Smooth muscle cell (in vitro differentiated cells): Measurements from ENCODE around the gene PGR. TPM values are rescaled to one million over a fixed set of nuclear protein-coding genes. Genes with fewer than 3 reads are reported as not detected.

Source experiments
- DNase-seq: peaks from one replicate; lab custom pipeline; 2025; ENCODE audit not compliant: unreplicated experiment; lab: John Stamatoyannopoulos, UW
- H2AFZ ChIP-seq: fragments of 200-600 bp; sonication (generic); 2 replicates; pipeline ENCODE4 v1.6.0; 2016; ENCODE audit warnings: antibody characterized with exemption, low read depth, mild to moderate bottlenecking
- H3F3A ChIP-seq: fragments of 200-600 bp; sonication (generic); 2 replicates; pipeline ENCODE4 v1.6.0; 2017; ENCODE audit warnings: antibody characterized with exemption, low read depth
- H3K27ac ChIP-seq: fragments of 200-600 bp; sonication (generic); 2 replicates; pipeline ENCODE4 v1.5.1; 2016; ENCODE audit warnings: low read depth, mild to moderate bottlenecking
- H3K27me3 ChIP-seq: fragments of 200-600 bp; sonication (generic); 2 replicates; pipeline ENCODE4 v1.6.1; 2016; ENCODE audit warnings: low read depth, mild to moderate bottlenecking
- H3K36me3 ChIP-seq: fragments of 200-600 bp; sonication (generic); 2 replicates; pipeline ENCODE4 v1.5.1; 2016; ENCODE audit warnings: low read depth
- H3K4me1 ChIP-seq: fragments of 200-600 bp; sonication (generic); 2 replicates; pipeline ENCODE4 v1.5.1; 2016; ENCODE audit warnings: low read depth
- H3K4me2 ChIP-seq: fragments of 200-600 bp; sonication (generic); 2 replicates; pipeline ENCODE4 v1.6.0; 2016; ENCODE audit warnings: mild to moderate bottlenecking
- H3K4me3 ChIP-seq: fragments of 200-600 bp; sonication (generic); 2 replicates; pipeline ENCODE4 v1.5.1; 2016; ENCODE audit warnings: mild to moderate bottlenecking
- H3K79me2 ChIP-seq: fragments of 200-600 bp; sonication (generic); 2 replicates; pipeline ENCODE4 v1.6.0; 2016; ENCODE audit warnings: low read depth, mild to moderate bottlenecking
- H3K9ac ChIP-seq: fragments of 200-600 bp; sonication (generic); 2 replicates; pipeline ENCODE4 v1.6.0; 2016; ENCODE audit warnings: low read depth
- H3K9me3 ChIP-seq: fragments of 200-600 bp; sonication (generic); replicated peaks from 2 replicates; pipeline ENCODE4 v1.5.1; 2016; ENCODE audit warnings: low read depth
- H4K20me1 ChIP-seq: fragments of 200-600 bp; sonication (generic); 2 replicates; pipeline ENCODE4 v1.6.0; 2016; ENCODE audit warnings: low read depth
- WGBS: methylation state at CpG from one replicate; pipeline ENCODE4 v1.1.7; 2016; ENCODE audit warnings: low lambda C conversion rate; 5-methylcytosine and 5-hydroxymethylcytosine counted together
- polyA plus RNA-seq: library from polyadenylated mRNA; unstranded; fragments of >200 nt; fragmentation: Nextera tagmentation; extraction: Ambion mirVana; gene quantifications from 2 replicates; pipeline ENCODE4 v1.2.1, GENCODE V29; 2016
- total RNA-seq: library from RNA; depleted of rRNA; stranded (reverse); fragments of >200 nt; gene quantifications from 2 replicates; pipeline ENCODE4 v1.2.3, GENCODE V29; 2014
- TF ChIP-seq, protein P1 (sequence below): fragments of 200-600 bp; sonication (generic); IDR thresholded peaks from 2 replicates; pipeline ENCODE4 v1.5.1; 2017; ENCODE audit warnings: borderline replicate concordance, mild to moderate bottlenecking, antibody characterized with exemption; ENCODE audit not compliant: insufficient read depth, poor library complexity, severe bottlenecking

Gene PGR
- total and polyA plus RNA-seq, 2 experiments from 2014 or later = 0.27 to 0.85 TPM

DNA sequence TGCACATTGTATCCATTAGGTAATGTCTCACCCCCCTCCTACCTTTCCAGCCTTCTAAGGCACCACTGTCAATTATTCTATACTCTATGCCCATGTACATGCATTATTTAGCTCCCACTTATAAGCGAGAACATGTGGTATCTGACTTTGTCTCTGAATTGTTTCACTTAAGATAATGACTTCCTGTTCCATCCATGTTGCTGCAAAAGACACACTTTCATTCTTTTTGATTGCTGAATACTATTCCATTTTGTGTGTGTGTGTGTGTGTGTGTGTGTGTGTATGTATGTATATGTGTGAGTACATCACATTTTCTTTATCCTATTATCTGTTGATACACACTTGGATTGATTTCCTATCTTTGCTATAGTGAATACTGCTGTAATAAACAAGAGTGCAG is 84.2 kb downstream of the PGR start:
- H3K36me3 ChIP-seq = no peaks in the 10 kb centered on the region
- no peak for DNase-seq
- no peaks in the 10 kb centered on the region for H3K79me2 ChIP-seq
- H3K4me3 ChIP-seq = no peak overlapping the region
- TF ChIP-seq, protein P1, sequence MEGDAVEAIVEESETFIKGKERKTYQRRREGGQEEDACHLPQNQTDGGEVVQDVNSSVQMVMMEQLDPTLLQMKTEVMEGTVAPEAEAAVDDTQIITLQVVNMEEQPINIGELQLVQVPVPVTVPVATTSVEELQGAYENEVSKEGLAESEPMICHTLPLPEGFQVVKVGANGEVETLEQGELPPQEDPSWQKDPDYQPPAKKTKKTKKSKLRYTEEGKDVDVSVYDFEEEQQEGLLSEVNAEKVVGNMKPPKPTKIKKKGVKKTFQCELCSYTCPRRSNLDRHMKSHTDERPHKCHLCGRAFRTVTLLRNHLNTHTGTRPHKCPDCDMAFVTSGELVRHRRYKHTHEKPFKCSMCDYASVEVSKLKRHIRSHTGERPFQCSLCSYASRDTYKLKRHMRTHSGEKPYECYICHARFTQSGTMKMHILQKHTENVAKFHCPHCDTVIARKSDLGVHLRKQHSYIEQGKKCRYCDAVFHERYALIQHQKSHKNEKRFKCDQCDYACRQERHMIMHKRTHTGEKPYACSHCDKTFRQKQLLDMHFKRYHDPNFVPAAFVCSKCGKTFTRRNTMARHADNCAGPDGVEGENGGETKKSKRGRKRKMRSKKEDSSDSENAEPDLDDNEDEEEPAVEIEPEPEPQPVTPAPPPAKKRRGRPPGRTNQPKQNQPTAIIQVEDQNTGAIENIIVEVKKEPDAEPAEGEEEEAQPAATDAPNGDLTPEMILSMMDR = no peak
- no peaks in the 10 kb centered on the region for H3F3A ChIP-seq
- no peaks in the 10 kb centered on the region for H3K27me3 ChIP-seq
- no peaks in the 10 kb centered on the region for H4K20me1 ChIP-seq
- no peak overlapping the region for H3K27ac ChIP-seq
- H3K9me3 ChIP-seq = no peaks in the 10 kb centered on the region
- 96% methylated on average over 1 of the region's 1 CpG for WGBS
- H3K4me1 ChIP-seq = no peaks in the 10 kb centered on the region
- H3K9ac ChIP-seq = no peak overlapping the region
- no peak overlapping the region for H3K4me2 ChIP-seq
- H2AFZ ChIP-seq = no peak overlapping the region

DNA sequence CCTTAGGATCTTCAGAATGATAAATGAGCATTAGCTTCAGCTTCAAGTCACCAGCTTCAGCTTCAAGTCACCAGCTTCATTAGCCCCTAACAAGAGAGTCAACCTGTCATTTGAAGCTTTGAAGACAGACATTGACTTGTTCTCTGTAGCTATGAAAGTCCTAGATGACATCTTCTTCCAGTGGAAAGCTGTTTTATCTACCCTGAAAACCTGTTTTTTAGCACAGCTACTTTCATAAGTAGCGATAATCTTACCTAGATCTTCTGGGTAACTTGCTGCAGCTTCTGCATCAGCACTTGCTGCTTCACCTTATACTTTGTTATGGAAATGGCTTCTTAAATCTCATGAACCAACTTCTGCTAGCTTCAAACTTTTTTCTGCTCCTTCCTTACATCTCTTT is 85.7 kb downstream of the PGR start:
- no peak overlapping the region for H3K27ac ChIP-seq
- no peaks in the 10 kb centered on the region for H3K36me3 ChIP-seq
- H3K27me3 ChIP-seq = no peaks in the 10 kb centered on the region
- no peak overlapping the region for H3K4me3 ChIP-seq
- H2AFZ ChIP-seq = no peak overlapping the region
- H3K4me1 ChIP-seq = no peaks in the 10 kb centered on the region
- TF ChIP-seq, protein P1 = no peak
- H3K79me2 ChIP-seq = no peaks in the 10 kb centered on the region
- WGBS = 97% methylated on average over 1 of the region's 1 CpG
- DNase-seq = no peak
- no peaks in the 10 kb centered on the region for H3K9me3 ChIP-seq
- H3K4me2 ChIP-seq = no peak overlapping the region
- H3F3A ChIP-seq = no peaks in the 10 kb centered on the region
- H4K20me1 ChIP-seq = no peaks in the 10 kb centered on the region
- no peak overlapping the region for H3K9ac ChIP-seq

DNA sequence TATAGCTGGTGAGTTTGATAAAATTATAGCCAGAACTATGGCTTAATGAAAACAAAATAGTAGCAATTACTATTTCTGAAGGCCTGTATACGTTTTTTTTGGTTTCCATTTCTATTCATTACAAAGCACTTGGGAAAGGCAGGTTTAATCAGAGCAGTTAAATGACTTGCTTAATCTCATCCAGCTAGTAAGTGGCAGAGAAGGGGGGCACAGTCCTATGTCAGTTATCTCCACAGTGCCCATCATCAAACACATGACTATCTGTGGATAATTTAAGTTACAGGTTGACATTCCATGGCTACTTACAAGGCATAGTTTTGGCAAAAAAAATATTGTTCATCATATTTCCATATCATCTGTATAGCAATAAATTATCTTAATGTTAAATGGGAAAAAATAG is 93.7 kb downstream of the PGR start:
- H3K4me2 ChIP-seq = no peak overlapping the region
- no peaks in the 10 kb centered on the region for H3K79me2 ChIP-seq
- TF ChIP-seq, protein P1 = no peak
- H3K4me3 ChIP-seq = no peak overlapping the region
- no peaks in the 10 kb centered on the region for H3K9me3 ChIP-seq
- H3K27ac ChIP-seq = no peak overlapping the region
- no peaks in the 10 kb centered on the region for H4K20me1 ChIP-seq
- no peaks in the 10 kb centered on the region for H3F3A ChIP-seq
- H3K36me3 ChIP-seq = no peaks in the 10 kb centered on the region
- 90% methylated on average over 1 of the region's 1 CpG for WGBS
- H3K4me1 ChIP-seq = no peaks in the 10 kb centered on the region
- no peaks in the 10 kb centered on the region for H3K27me3 ChIP-seq
- no peak for DNase-seq
- H3K9ac ChIP-seq = no peak overlapping the region
- no peak overlapping the region for H2AFZ ChIP-seq

DNA sequence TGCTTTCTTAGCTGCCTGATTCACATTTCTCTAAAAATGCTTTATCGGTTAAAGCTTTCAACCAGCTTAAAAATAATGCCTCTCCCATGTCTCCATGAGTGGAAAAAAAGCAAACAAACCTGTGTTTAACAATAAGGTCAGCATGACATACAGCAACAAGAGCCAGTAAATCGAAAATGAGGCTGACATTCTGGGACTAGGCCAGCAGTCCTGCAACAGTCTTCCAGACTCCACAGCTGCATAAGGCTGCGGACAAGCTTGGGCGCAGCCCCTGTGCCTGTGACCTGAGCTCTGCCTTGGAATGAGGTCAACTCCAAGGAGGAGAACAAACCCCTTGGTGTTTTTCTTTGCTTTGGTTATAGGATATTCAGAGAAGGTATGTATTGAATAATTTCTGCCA is 95.5 kb downstream of the PGR start:
- TF ChIP-seq, protein P1 = no peak
- Histone ChIP-seq H3K4me3 (no peak overlapping the region), H4K20me1 (no peaks in the 10 kb centered on the region), H3K27ac (no peak overlapping the region), H2AFZ (peak overlapping the region; percentile 5), H3K36me3 (no peaks in the 10 kb centered on the region), H3K9ac (no peak overlapping the region), H3K9me3 (no peaks in the 10 kb centered on the region), H3K27me3 (no peaks in the 10 kb centered on the region), H3K4me1 (no peaks in the 10 kb centered on the region), H3K4me2 (no peak overlapping the region), H3F3A (no peaks in the 10 kb centered on the region), H3K79me2 (no peaks in the 10 kb centered on the region)
- WGBS = 80% methylated on average over 4 of the region's 4 CpGs
- no peak for DNase-seq
